WTC11 (cell line): ENCODE results near the gene TNFRSF19. TPM values are rescaled to one million over a fixed set of nuclear protein-coding genes. Genes with fewer than 3 reads are reported as not detected.

Source experiments
- ATAC-seq: fragments of 200-7000 bp; cut with Tn5 transposase; 2 replicates; pipeline ENCODE4 v1.10.0; 2021; ENCODE audit warnings: mild to moderate bottlenecking, moderate library complexity
- CTCF ChIA-PET: fragments of 300-600 bp; sonication (Branson Sonifier 250); formaldehyde crosslinking; loops from one replicate; lab custom pipeline; 2021; ENCODE audit warnings: antibody characterized with exemption; lab: Charles Lee
- POLR2A ChIA-PET: fragments of 350-600 bp; sonication (Branson Sonifier 250); formaldehyde crosslinking; loops from one replicate; lab custom pipeline; 2021; ENCODE audit warnings: antibody characterized with exemption; lab: Charles Lee
- DNase-seq: peaks from one replicate; pipeline ENCODE4 v3.0.0; 2021; ENCODE audit warnings: low spot score
- H3K27ac Mint-ChIP-seq: 2 replicates; pipeline ENCODE4 v1.8.0; 2021; ENCODE audit warnings: mixed read lengths
- H3K27me3 Mint-ChIP-seq: 2 replicates; pipeline ENCODE4 v1.8.0; 2021; ENCODE audit warnings: low read depth, mild to moderate bottlenecking, moderate library complexity, mixed read lengths
- H3K36me3 Mint-ChIP-seq: 2 replicates; pipeline ENCODE4 v1.8.0; 2021; ENCODE audit warnings: mixed read lengths
- H3K4me1 Mint-ChIP-seq: 2 replicates; pipeline ENCODE4 v1.8.0; 2022; ENCODE audit warnings: mixed read lengths
- H3K4me3 Mint-ChIP-seq: 2 replicates; pipeline ENCODE4 v1.8.0; 2021; ENCODE audit warnings: mild to moderate bottlenecking, moderate library complexity, mixed read lengths
- H3K9me3 Mint-ChIP-seq: 2 replicates; pipeline ENCODE4 v1.8.0; 2021; ENCODE audit warnings: mixed read lengths
- ATF3 ChIP-seq: sonication (generic); formaldehyde crosslinking; conservative IDR thresholded peaks from 2 replicates; pipeline ENCODE4 v1.8.1; 2022; ENCODE audit warnings: mild to moderate bottlenecking, missing genetic modification reagents
- E2F1 ChIP-seq: sonication (generic); formaldehyde crosslinking; IDR thresholded peaks from 2 replicates; pipeline ENCODE4 v1.8.0; 2022; ENCODE audit warnings: mild to moderate bottlenecking, missing genetic modification reagents
- E2F5 ChIP-seq: sonication (generic); formaldehyde crosslinking; IDR thresholded peaks from 2 replicates; pipeline ENCODE4 v1.8.1; 2022; ENCODE audit warnings: mild to moderate bottlenecking, moderate library complexity, missing genetic modification reagents
- FOXJ3 ChIP-seq: sonication (generic); formaldehyde crosslinking; IDR thresholded peaks from 2 replicates; pipeline ENCODE4 v1.9.0; 2021; ENCODE audit warnings: missing genetic modification reagents, mild to moderate bottlenecking, borderline replicate concordance
- NFATC4 ChIP-seq: fragments of 250-450 bp; sonication (Bioruptor Pico); IDR thresholded peaks from 2 replicates; pipeline ENCODE4 v1.9.0; 2021; ENCODE audit warnings: mild to moderate bottlenecking
- NR1H2 ChIP-seq: sonication (generic); formaldehyde crosslinking; IDR thresholded peaks from 2 replicates; pipeline ENCODE4 v1.9.0; 2021; ENCODE audit warnings: mild to moderate bottlenecking, moderate library complexity, missing genetic modification reagents
- NR2C2 ChIP-seq: sonication (generic); formaldehyde crosslinking; IDR thresholded peaks from 2 replicates; pipeline ENCODE4 v1.8.0; 2022; ENCODE audit warnings: mild to moderate bottlenecking, missing genetic modification reagents
- OVOL2 ChIP-seq: fragments of 250-450 bp; sonication (Bioruptor Pico); IDR thresholded peaks from 2 replicates; pipeline ENCODE4 v1.9.0; 2021; ENCODE audit warnings: mild to moderate bottlenecking, borderline replicate concordance
- STAT6 ChIP-seq: sonication (generic); formaldehyde crosslinking; conservative IDR thresholded peaks from 2 replicates; pipeline ENCODE4 v1.8.1; 2023; ENCODE audit warnings: mild to moderate bottlenecking, low read depth, missing genetic modification reagents, moderate library complexity
- ZNF232 ChIP-seq: sonication (generic); formaldehyde crosslinking; IDR thresholded peaks from 2 replicates; pipeline ENCODE4 v1.8.0; 2022; ENCODE audit warnings: mild to moderate bottlenecking, missing genetic modification reagents
- ZSCAN18 ChIP-seq: fragments of 250-450 bp; sonication (Bioruptor Pico); IDR thresholded peaks from 2 replicates; pipeline ENCODE4 v2.1.2; 2022; ENCODE audit warnings: mild to moderate bottlenecking, moderate library complexity
- total RNA-seq: library from RNA; stranded (reverse); gene quantifications from 3 replicates; pipeline ENCODE4 v1.2.3, GENCODE V29; 2021

The TNFRSF19 gene
- total RNA-seq, 1 experiment from 2014 or later, result 0.20 TPM

- ChIA-PET CTCF (interaction anchor here (0.8 to 2.4 kb wide), 4 partner anchors 11 to 135 kb away, joined by 3 to 12 read pairs (median 6); no protein-coding TSS in a partner anchor), POLR2A (no interaction called here)
- DNase-seq (no peak), ATAC-seq (0 out of 2 replicates have a peak, but pooled peaks have one; percentile 22)
- no peak overlapping the region for H3K27ac Mint-ChIP-seq
- no peaks in the 10 kb centered on the region for H3K27me3 Mint-ChIP-seq
- TF ChIP-seq NR2C2 (CRISPR knock-in tag), result no peak
- no peaks in the 10 kb centered on the region for H3K36me3 Mint-ChIP-seq
- peaks cover 13% of the 10 kb centered on the region for H3K4me1 Mint-ChIP-seq
- H3K9me3 Mint-ChIP-seq, result no peaks in the 10 kb centered on the region
- no peak overlapping the region for H3K4me3 Mint-ChIP-seq
These were observed 2.2 kb upstream of the TNFRSF19 start for GRCh38 chr13:23567906-23568460.

GRCh38 chr13:23570921-23571315 lies 706 bp downstream of the TNFRSF19 start:
- DNase-seq (no peak), ATAC-seq (no peak)
- ChIA-PET POLR2A (no interaction called here), CTCF (interaction anchor here (0.7 to 1.6 kb wide), 5 partner anchors 7 to 171 kb away, joined by 3 to 7 read pairs (median 4); no protein-coding TSS in a partner anchor)
- Mint-ChIP-seq H3K4me3 (no peak overlapping the region), H3K27ac (no peak overlapping the region), H3K27me3 (no peaks in the 10 kb centered on the region), H3K36me3 (no peaks in the 10 kb centered on the region), H3K4me1 (peaks cover 13% of the 10 kb centered on the region), H3K9me3 (no peaks in the 10 kb centered on the region)
- no peak for TF ChIP-seq ZNF232 (CRISPR knock-in tag)
- TF ChIP-seq FOXJ3, result no peak
- TF ChIP-seq NFATC4 (CRISPR knock-in tag), result no peak
- TF ChIP-seq OVOL2 (CRISPR knock-in tag), result no peak
- TF ChIP-seq ZSCAN18, result no peak
- no peak for TF ChIP-seq E2F5

GRCh38 chr13:23571431-23571830 lies 1.2 kb downstream of the TNFRSF19 start:
- Mint-ChIP-seq H3K4me3 (no peak overlapping the region), H3K9me3 (no peaks in the 10 kb centered on the region), H3K36me3 (no peaks in the 10 kb centered on the region), H3K27me3 (no peaks in the 10 kb centered on the region; the same call in 1 of the 2 replicates), H3K27ac (no peak overlapping the region), H3K4me1 (peaks cover 13% of the 10 kb centered on the region)
- ATAC-seq (no peak), DNase-seq (no peak)
- CTCF ChIA-PET, result interaction anchor here (1.3 to 1.4 kb wide), 3 partner anchors 59 to 170 kb away, joined by 4 read pairs; no protein-coding TSS in a partner anchor
- TF ChIP-seq ZSCAN18 (no peak), STAT6 (CRISPR knock-in tag) (no peak), OVOL2 (CRISPR knock-in tag) (no peak)
- POLR2A ChIA-PET, result no interaction called here

- no peak overlapping the region for H3K27ac Mint-ChIP-seq
- peaks cover 18% of the 10 kb centered on the region for H3K4me1 Mint-ChIP-seq
- H3K4me3 Mint-ChIP-seq, result no peak overlapping the region
- H3K27me3 Mint-ChIP-seq, result peaks cover 13% of the 10 kb centered on the region
- ATAC-seq (no peak), DNase-seq (no peak)
- TF ChIP-seq E2F1 (CRISPR knock-in tag) (no peak), ATF3 (CRISPR knock-in tag) (no peak), NR1H2 (CRISPR knock-in tag) (no peak)
- ChIA-PET POLR2A (no interaction called here), CTCF (no interaction called here)
- no peaks in the 10 kb centered on the region for H3K36me3 Mint-ChIP-seq
- no peaks in the 10 kb centered on the region for H3K9me3 Mint-ChIP-seq
These were observed 2.6 kb downstream of the TNFRSF19 start for GRCh38 chr13:23572836-23573235.
